SK-N-SH (cell line): ENCODE data around the gene DGKI.

ENCODE experiments used
- MEF2A ChIP-seq: IDR thresholded peaks from 2 replicates; pipeline ENCODE4 v1.4.0; 2012; ENCODE audit warnings: low read depth, borderline replicate concordance
- POLR2AphosphoS5 ChIP-seq: IDR thresholded peaks from 2 replicates; pipeline ENCODE4 v1.6.1; 2012; ENCODE audit warnings: low read depth, low read length
- SMC3 ChIP-seq: IDR thresholded peaks from 2 replicates; pipeline ENCODE4 v1.6.1; 2012; ENCODE audit warnings: low read depth, low read length, improper control_type of control experiment
- TAF1 ChIP-seq: IDR thresholded peaks from 2 replicates; pipeline ENCODE4 v1.6.1; 2012; ENCODE audit warnings: low read depth, mild to moderate bottlenecking, low read length, moderate library complexity, borderline replicate concordance
- TF ChIP-seq, protein P1 (sequence below): fragments of 200-600 bp; sonication (generic); IDR thresholded peaks from 2 replicates; pipeline ENCODE4 v1.6.1; 2017; ENCODE audit warnings: antibody characterized with exemption, mild to moderate bottlenecking, moderate library complexity
- TF ChIP-seq, protein P2 (sequence below): IDR thresholded peaks from 2 replicates; pipeline ENCODE4 v1.4.0; 2012; ENCODE audit warnings: low read depth, borderline replicate concordance

DNA sequence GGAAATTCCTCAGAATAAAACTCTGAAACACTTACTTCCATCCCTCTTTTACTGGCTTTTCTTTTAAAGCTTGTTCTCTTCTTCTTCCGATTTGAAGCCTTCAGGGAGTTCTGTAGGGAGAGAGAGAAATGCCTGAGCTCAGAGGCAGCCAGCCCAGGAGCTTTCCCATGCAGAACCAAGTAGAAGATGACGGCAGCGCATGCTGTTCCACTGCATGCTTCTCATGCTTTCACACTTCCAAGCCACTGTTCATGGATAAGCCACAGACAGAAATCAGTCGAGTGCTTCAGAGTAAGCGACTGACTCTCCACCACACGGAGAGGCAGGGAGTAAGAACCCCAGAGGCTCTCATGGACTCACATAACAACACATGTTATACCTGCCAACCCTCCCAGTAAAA is 237.3 kb downstream of the DGKI start:
- TF ChIP-seq, protein P1, sequence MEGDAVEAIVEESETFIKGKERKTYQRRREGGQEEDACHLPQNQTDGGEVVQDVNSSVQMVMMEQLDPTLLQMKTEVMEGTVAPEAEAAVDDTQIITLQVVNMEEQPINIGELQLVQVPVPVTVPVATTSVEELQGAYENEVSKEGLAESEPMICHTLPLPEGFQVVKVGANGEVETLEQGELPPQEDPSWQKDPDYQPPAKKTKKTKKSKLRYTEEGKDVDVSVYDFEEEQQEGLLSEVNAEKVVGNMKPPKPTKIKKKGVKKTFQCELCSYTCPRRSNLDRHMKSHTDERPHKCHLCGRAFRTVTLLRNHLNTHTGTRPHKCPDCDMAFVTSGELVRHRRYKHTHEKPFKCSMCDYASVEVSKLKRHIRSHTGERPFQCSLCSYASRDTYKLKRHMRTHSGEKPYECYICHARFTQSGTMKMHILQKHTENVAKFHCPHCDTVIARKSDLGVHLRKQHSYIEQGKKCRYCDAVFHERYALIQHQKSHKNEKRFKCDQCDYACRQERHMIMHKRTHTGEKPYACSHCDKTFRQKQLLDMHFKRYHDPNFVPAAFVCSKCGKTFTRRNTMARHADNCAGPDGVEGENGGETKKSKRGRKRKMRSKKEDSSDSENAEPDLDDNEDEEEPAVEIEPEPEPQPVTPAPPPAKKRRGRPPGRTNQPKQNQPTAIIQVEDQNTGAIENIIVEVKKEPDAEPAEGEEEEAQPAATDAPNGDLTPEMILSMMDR, result no peak
- TF ChIP-seq, protein P2, sequence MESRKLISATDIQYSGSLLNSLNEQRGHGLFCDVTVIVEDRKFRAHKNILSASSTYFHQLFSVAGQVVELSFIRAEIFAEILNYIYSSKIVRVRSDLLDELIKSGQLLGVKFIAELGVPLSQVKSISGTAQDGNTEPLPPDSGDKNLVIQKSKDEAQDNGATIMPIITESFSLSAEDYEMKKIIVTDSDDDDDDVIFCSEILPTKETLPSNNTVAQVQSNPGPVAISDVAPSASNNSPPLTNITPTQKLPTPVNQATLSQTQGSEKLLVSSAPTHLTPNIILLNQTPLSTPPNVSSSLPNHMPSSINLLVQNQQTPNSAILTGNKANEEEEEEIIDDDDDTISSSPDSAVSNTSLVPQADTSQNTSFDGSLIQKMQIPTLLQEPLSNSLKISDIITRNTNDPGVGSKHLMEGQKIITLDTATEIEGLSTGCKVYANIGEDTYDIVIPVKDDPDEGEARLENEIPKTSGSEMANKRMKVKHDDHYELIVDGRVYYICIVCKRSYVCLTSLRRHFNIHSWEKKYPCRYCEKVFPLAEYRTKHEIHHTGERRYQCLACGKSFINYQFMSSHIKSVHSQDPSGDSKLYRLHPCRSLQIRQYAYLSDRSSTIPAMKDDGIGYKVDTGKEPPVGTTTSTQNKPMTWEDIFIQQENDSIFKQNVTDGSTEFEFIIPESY, result no peak
- TF ChIP-seq SMC3 (no peak), POLR2AphosphoS5 (no peak), TAF1 (no peak), MEF2A (no peak)
